Aorta (tissue), 5 donors: ENCODE data around the gene RBMS1. TPM values are rescaled to one million over a fixed set of nuclear protein-coding genes. Genes with fewer than 3 reads are reported as not detected.
A peak's percentile ranks its signal among the peaks of the same experiment; 100 is the strongest.

Experiments used
- ATAC-seq: fragments of 200-7000 bp; cut with Tn5 transposase; one replicate; pipeline ENCODE4 v1.9.1; 2022; ENCODE audit warnings: moderate library complexity; ENCODE audit not compliant: low FRiP score
- DNase-seq, 2 donors: peaks; one replicate each; pipeline ENCODE4 v3.0.0-alpha.2; 2020
- H3K27ac ChIP-seq, 2 donors: one replicate each; pipeline ENCODE4 v1.5.1; 2013; ENCODE audit warnings: low read length in 2 of 2, mild to moderate bottlenecking in 2 of 2, moderate library complexity in 2 of 2, control low read depth in 1 of 2, inconsistent platforms in 1 of 2, low read depth in 1 of 2
- H3K27me3 ChIP-seq, 2 donors: one replicate each; pipeline ENCODE4 v1.6.1; 2013; ENCODE audit warnings: control low read depth in 1 of 2, low read length in 1 of 2, mild to moderate bottlenecking in 1 of 2, moderate library complexity in 1 of 2; ENCODE audit not compliant: insufficient read depth in 2 of 2, control insufficient read depth in 1 of 2
- H3K36me3 ChIP-seq, 2 donors: one replicate each; pipeline ENCODE4 v1.6.1; 2013; ENCODE audit warnings: control low read depth in 1 of 2, low read length in 1 of 2, mild to moderate bottlenecking in 1 of 2; ENCODE audit not compliant: insufficient read depth in 2 of 2, control insufficient read depth in 1 of 2
- H3K4me1 ChIP-seq, 2 donors: one replicate each; pipeline ENCODE4 v1.6.1; 2013; ENCODE audit warnings: low read length in 2 of 2, control low read depth in 1 of 2, mild to moderate bottlenecking in 1 of 2, moderate library complexity in 1 of 2; ENCODE audit not compliant: insufficient read depth in 2 of 2, control insufficient read depth in 1 of 2
- H3K4me3 ChIP-seq, 2 donors: one replicate each; pipeline ENCODE4 v1.5.1; 2013; ENCODE audit warnings: low read length in 2 of 2, control low read depth in 1 of 2, mild to moderate bottlenecking in 1 of 2
- H3K9me3 ChIP-seq: one replicate; pipeline ENCODE4 v1.6.1; 2013; ENCODE audit warnings: mild to moderate bottlenecking, low read length; ENCODE audit not compliant: control insufficient read depth
- WGBS, 2 donors: extraction: QIAGEN DNeasy Blood & Tissue Kit; methylation state at CpG; one replicate each; pipeline ENCODE4 v1.1.7; 2013; 5-methylcytosine and 5-hydroxymethylcytosine counted together
- intact Hi-C, 2 donors: fragments of 100-400 bp; cut with DNase I; formaldehyde crosslinking; loops; one replicate each; pipeline versions ENCODE4 v1.14.2 to v1.15.0; 2022
- polyA plus RNA-seq, 2 donors: library from polyadenylated mRNA; stranded (reverse); fragments of 200-250 nt; gene quantifications; one replicate each; pipeline ENCODE4 v1.2.3, GENCODE V29; 2013
- total RNA-seq, 2 donors: library from RNA; stranded (reverse); fragmentation: NEBNext Ultra II Directional; extraction: Animal tissue kit (Norgen Biotek cat#: 25700); gene quantifications; one replicate each; pipeline ENCODE4 v1.2.1, GENCODE V29; 2021
- donor health status: healthy with polysubstance abuse.
- donor health status: Bipolar disorder and iron deficiency.
- donor health status: DM: no; HTN: no; CAD: no.
- donor health status: DM: no; HTN: no; CAD: no.
- donor health status: DM: yes; HTN: yes; CAD: no.

The RBMS1 gene
- total and polyA plus RNA-seq, 4 donors, result 32.8 to 146 (median 99.3) TPM

DNA sequence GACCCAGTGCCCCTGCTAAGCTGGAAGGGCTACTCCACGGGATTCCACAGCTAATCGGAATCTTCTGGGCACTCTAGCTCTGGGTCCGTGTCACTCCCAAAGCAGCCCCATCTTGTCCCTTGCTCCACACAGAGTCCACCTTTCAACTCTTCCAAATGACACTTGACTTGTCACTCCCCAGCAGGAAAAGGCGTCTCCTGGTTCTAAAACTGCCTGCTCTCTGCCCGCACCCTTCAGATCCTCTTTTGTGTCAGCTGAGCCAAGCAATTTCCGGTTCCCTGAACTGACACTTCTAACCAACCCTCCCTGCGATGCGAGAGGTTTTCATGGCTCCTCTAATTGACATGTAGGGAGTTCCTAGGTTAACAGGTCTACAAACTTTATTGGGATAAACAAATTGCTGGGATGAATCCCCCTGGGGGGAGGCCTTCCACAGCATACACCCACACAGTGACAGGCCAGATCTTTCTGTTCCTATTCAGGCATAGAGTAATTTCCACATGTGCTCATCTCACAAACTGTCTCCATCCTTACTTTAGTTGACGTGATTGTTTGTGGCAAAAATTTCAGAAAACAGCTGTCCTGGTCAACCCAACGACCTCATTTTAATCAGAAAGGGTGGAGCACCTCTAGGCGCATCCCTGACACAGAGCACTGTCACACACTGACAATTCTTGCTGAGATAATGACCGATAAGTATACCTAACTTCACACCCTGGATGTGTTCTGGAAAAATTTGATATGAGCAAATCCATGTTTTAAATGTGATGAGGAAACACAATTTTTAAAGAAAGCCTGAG is 104.9 kb downstream of the RBMS1 start:
- WGBS, 2 donors, result 40 to 50% methylated on average over 12 of the region's 12 CpGs
- Histone ChIP-seq H3K27ac (peak overlapping the region; percentile 31 to 41), H3K36me3 (no peaks in the 10 kb centered on the region), H3K4me1 (peaks cover 7 to 13% of the 10 kb centered on the region in 2 donors), H3K4me3 (no peak overlapping the region), H3K9me3 (no peaks in the 10 kb centered on the region), H3K27me3 (no peaks in the 10 kb centered on the region)
- DNase-seq (peak in 1 of 2 donors; percentile 71), ATAC-seq (peak; percentile 45)
- intact Hi-C loops, result loop anchor here in 1 of 2 donors (10.0 kb wide), 1 partner anchor 64 kb away; no protein-coding TSS in a partner anchor

DNA sequence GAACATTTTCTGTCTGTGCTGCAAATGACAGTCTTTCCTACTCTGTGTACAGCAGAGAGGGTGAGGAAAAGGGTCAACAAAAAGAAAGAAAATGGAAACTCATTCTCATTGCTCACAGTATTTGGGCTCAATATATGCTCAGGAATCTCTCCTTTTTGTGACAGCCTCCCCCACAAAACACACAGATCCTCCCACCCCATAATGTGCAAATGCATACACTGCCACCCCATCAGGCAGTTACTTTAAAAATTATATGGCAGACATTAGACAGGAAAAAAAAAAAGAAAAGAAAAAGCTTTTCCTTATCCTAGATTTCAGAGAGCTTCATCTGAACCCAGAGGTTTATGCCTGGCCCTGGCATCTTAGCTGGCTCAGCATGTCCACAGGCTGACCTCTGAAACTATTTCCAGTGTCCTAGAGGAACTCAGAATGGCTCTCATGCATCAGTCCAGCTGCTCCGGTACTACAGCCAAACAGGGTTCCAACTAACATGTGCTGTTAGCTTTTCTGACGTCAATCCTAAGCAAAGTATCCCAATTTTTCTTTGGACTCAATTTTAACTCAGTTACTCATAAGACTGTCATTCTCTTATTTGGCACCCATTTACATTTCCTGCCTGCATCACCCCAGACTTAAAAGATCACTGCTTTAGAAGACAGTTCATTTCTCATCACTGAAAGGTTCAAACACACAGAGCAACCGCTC is 105.9 kb downstream of the RBMS1 start:
- H3K4me3 ChIP-seq, result no peak overlapping the region
- DNase-seq, result peak; percentile 80 to 83
- H3K36me3 ChIP-seq, result no peaks in the 10 kb centered on the region
- H3K27me3 ChIP-seq, result no peaks in the 10 kb centered on the region
- intact Hi-C loops, result loop anchor here in 1 of 2 donors (10.0 kb wide), 1 partner anchor 63 kb away; no protein-coding TSS in a partner anchor
- H3K4me1 ChIP-seq, result peaks cover 7 to 16% of the 10 kb centered on the region in 2 donors
- WGBS, 2 donors, result 10 to 11% methylated on average over 3 of the region's 3 CpGs
- peak overlapping the region; percentile 31 to 41 for H3K27ac ChIP-seq
- peak; percentile 92 for ATAC-seq
- H3K9me3 ChIP-seq, result no peaks in the 10 kb centered on the region

DNA sequence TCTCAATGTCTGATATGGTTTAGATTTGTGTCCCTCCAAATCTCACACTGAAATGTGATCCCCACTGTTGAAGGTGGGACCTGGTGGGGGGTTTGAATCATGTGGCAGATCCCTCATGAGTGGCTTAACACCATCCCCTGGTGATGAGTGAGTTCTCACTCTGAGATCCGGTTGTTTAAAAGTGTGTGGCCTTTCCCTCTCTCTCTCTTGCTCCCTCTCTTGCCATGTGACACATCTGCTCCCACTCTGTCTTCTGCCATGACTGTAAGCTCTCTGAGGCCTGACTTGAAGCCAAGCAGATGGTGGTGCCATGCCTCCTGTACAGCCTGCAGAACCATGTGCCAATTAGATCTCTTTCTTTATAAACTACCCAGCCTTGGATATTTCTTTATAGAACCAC is 108.8 kb downstream of the RBMS1 start:
- 74 to 75% methylated on average over 1 of the region's 1 CpG for WGBS, 2 donors
- ATAC-seq (no peak), DNase-seq (no peak)
- Histone ChIP-seq H3K9me3 (no peaks in the 10 kb centered on the region), H3K36me3 (no peaks in the 10 kb centered on the region), H3K4me1 (peaks cover 3 to 18% of the 10 kb centered on the region in 2 donors), H3K4me3 (no peak overlapping the region), H3K27ac (no peak overlapping the region), H3K27me3 (no peaks in the 10 kb centered on the region)
- intact Hi-C loops, result loop anchor here in 1 of 2 donors (10.0 kb wide), 1 partner anchor 60 kb away; no protein-coding TSS in a partner anchor

DNA sequence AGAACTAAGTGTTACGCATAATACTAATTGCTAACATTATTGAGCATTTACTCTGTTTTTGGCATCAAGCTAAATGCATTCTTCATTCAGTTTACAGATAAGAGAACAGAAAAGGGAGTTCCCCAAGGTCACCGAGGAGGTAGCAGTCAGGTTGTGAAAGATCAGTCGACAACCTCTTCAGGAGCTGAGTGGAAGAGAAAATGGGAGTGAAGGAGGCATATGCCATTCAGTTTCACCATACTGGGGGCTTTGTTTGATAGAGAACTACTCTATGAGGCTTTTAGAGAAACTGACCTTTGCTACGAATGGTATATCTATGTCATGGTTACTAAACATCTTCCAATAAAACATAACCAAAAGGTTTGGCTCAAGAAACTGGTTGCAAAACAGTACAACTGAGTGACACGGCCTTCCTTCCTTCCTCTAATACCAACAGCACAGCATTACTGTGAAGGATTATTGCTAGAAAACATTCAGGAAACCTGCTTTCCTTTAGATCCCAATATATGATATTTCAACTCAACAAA is 112.1 kb downstream of the RBMS1 start:
- ATAC-seq, result peak; percentile 3
- no peak for DNase-seq
- Histone ChIP-seq H3K36me3 (no peaks in the 10 kb centered on the region), H3K27me3 (no peaks in the 10 kb centered on the region), H3K9me3 (no peaks in the 10 kb centered on the region), H3K4me3 (no peak overlapping the region), H3K4me1 (peaks cover 3 to 17% of the 10 kb centered on the region in 2 donors), H3K27ac (no peak overlapping the region)
- intact Hi-C loops, result loop anchor here in 1 of 2 donors (10.0 kb wide), 1 partner anchor 57 kb away; no protein-coding TSS in a partner anchor
- 49 to 51% methylated on average over 5 of the region's 5 CpGs for WGBS, 2 donors

DNA sequence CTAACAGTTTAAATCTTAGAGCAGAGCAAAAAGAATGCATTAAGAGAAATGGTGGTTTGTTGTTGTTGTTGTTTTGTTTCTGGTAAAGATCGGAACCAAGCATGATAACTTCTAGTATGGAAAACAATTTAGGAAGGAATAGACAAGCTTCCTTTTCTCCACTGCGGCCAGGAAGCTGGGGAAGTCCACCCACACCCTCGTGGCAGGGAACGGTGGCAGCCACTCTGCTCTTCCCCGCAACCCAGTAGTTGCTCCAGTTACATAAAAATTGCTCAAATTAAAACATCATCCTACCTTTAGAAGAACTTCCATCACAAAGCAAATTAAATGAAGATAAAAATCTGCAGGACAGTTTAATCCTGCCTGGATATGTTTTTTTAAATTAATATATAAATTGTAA is 113.0 kb downstream of the RBMS1 start:
- H3K27ac ChIP-seq, result no peak overlapping the region
- H3K9me3 ChIP-seq, result no peaks in the 10 kb centered on the region
- no peak for ATAC-seq
- peaks cover under 1 to 11% of the 10 kb centered on the region in 2 donors for H3K4me1 ChIP-seq
- no peak for DNase-seq
- WGBS, 2 donors, result 35 to 47% methylated on average over 5 of the region's 5 CpGs
- H3K4me3 ChIP-seq, result no peak overlapping the region
- no peaks in the 10 kb centered on the region for H3K27me3 ChIP-seq
- no peaks in the 10 kb centered on the region for H3K36me3 ChIP-seq
- intact Hi-C loops, result loop anchor here in 1 of 2 donors (10.0 kb wide), 1 partner anchor 56 kb away; no protein-coding TSS in a partner anchor

DNA sequence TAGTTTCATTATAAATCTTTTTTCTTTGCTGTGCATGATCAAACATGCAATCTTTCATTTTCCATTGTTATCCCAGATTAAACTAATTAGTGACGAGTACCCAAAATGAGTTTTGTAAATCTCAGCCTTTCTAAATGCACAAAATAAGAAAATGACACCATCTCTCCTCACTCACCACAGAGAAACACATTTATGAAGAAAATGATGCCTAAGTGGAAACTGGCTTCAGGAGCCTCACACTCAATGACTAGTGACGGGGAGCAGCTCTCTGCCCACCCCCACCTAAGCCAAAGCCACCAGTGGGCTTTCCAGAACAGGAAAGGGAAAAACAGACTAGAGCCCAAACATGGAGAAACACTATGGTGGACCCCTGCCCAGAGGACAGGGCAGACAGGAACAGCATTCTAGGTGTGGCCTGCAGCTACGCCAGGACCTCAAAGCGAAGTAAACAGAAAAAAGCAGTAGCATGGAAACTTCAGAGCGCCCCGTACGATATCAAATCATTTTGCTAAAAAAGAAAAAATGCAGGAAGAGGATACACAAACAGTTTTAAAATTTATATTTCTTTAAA is 113.5 kb downstream of the RBMS1 start:
- H3K36me3 ChIP-seq, result no peaks in the 10 kb centered on the region
- no peak for DNase-seq
- H3K9me3 ChIP-seq, result no peaks in the 10 kb centered on the region
- no peaks in the 10 kb centered on the region for H3K27me3 ChIP-seq
- no peak overlapping the region for H3K27ac ChIP-seq
- intact Hi-C loops, result loop anchor here in 1 of 2 donors (10.0 kb wide), 1 partner anchor 55 kb away; no protein-coding TSS in a partner anchor
- H3K4me3 ChIP-seq, result no peak overlapping the region
- H3K4me1 ChIP-seq, result peaks cover 0 to 10% of the 10 kb centered on the region in 2 donors
- WGBS, 2 donors, result 84 to 87% methylated on average over 7 of the region's 7 CpGs
- ATAC-seq, result no peak

DNA sequence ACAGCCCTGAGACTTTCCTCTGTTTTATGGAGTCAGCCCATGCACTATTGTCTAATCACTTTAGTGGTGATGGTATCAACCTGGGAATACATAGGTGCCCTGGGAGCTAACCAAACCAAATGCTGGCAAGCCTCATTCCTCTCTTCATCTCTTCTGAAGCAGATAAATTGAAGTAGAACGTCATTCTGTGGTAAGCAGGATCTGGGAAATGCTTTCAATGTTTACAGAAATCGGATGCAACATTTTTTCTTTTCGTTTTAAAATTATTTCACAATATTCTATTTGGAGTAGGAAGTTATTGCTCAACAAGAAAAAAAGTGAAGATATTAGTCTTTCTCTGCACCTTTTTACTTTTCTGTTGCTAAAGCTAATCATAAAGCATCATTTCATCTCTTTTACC is 114.2 kb downstream of the RBMS1 start:
- peak; percentile 28 for ATAC-seq
- Histone ChIP-seq H3K4me1 (peaks cover 0 to 10% of the 10 kb centered on the region in 2 donors), H3K27me3 (no peaks in the 10 kb centered on the region), H3K4me3 (no peak overlapping the region), H3K36me3 (no peaks in the 10 kb centered on the region), H3K9me3 (no peaks in the 10 kb centered on the region), H3K27ac (no peak overlapping the region)
- intact Hi-C loops, result no loop called here
- WGBS, 2 donors, result 10 to 15% methylated on average over 3 of the region's 3 CpGs
- no peak for DNase-seq

DNA sequence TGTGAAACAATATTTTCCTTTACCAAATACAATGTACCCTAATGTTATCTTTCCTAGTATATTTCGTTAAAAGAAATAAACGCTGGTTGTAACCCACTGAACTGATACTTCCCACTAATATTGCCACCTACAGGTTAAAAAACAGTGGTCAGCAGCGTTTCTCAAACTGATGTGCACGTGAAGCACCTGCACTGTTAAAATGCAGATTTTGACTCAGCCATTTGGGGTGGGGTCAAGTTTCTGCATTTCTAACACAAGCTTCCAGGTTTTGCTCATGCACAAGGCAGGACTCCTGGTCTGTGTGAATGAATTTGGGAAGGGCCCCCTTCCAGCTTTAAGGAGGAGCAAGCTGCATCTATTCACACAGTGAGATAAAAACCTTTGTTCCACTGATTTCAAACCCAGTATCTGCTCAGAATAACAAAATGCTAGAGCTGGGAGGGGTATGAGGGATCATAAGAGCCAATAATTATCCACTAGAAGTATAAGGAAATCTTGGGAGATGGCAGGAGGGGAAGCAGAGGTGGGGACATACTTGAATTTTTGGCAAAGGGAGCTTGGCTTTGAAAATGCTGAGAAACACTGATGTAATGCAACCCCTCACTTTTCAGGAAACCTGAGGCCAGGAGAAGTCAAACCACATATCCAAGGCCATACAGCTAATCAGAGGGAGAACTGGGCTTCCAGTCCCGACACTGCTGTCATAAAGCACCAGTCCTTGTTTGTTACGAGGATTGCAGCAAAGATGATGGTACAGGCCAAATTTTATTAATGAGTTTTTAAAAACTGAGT is 116.2 kb downstream of the RBMS1 start:
- WGBS, 2 donors, result 50 to 55% methylated on average over 6 of the region's 6 CpGs
- DNase-seq, result no peak
- no peak overlapping the region for H3K27ac ChIP-seq
- ATAC-seq, result no peak
- no peak overlapping the region for H3K4me3 ChIP-seq
- H3K4me1 ChIP-seq, result peaks cover 2 to 16% of the 10 kb centered on the region in 2 donors
- H3K36me3 ChIP-seq, result no peaks in the 10 kb centered on the region
- no peaks in the 10 kb centered on the region for H3K27me3 ChIP-seq
- intact Hi-C loops, result no loop called here
- no peaks in the 10 kb centered on the region for H3K9me3 ChIP-seq
